NCI-H2107 treated with DMSO at 0.1 percent for 48 hours (cell line): ENCODE results near the gene EBF3.
"Not testable (repeated sequence)": the region's sequence is repeated elsewhere in the genome, so short reads cannot be mapped to it uniquely, and the experiment has no call there.

Experiments used
- DNase-seq: peaks from one replicate; lab custom pipeline; 2025; ENCODE audit not compliant: unreplicated experiment; lab: John Stamatoyannopoulos, UW

The EBF3 gene

DNA sequence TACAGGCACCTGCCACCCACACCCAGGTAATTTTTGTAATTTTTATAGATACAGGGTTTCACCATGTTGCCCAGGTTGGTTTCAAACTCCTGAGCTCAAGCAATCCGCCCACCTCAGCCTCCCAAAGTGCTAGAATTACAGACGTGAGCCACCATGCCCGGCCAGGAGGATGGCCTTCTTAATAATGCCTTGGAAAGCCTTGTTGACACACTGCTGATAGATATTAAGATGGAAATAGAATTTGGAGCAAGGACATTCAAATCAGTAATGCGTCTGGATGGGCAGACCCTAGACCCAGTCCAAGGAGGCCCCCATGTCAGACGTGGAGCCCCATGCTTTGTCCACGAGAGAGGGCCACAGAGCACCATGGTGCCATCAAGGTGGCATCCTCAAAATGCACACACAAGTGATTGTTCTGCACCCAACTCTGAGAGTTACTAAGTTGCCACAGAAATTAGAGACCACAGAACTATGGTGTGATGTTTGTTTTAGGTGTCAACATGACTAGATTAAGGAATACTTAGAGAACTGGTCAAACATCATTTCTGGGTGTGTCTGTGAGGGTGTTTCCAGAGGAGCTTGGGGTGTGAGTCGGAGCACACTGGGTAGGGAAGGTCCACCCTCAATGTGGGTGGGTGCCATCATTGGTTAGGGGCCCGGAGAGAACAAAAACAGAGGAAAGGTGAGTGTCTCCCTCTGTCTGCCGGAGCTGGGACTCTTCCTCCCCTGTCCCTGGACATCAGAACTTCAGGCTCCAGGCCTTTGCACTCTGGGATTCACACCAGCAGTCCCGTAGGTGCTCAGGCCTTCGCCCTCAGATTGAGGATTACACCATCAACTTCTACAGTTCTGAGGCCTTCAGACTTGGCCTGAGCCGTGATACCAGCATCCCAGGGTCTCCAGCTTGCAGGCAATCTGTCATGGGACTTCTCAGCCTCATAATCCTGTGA lies 34.5 kb downstream of the EBF3 start:
- DNase-seq = no peak

DNA sequence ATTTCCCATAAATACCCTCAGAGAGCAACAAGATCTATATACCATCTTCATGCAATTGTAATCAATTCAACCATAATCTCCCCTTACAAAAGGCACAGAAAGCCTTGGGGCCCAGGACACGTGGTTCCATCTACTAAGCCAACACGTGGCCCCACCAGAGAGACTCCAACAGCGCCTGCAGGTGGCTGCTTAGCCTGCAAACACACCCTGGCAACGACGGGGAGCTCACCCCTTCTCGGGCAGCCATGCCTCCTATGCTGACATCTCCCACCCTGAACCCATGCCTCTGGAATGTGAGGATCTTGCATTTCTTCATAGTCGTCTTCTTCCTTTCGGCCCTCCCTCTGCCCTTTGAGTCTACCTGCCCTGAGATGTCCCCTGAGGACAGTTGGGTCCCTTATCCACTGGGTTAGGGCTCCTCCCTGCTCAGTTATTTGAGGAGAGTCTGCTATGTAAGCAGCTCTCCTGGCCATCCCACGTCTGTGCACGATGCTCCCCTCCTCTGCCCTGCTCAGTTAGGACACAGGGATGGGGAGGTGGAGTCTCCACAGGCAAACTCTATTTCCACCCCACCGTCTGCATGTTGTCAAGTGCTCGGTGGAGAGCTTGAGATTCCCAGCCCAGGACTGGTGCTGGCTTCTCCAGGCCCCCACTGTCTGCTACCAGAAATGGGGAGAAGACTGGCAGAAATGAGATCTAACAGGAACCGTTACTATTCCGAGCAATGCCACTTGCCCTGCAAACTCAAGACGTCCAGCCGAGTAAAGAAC lies 36.5 kb downstream of the EBF3 start:
- DNase-seq = no peak

DNA sequence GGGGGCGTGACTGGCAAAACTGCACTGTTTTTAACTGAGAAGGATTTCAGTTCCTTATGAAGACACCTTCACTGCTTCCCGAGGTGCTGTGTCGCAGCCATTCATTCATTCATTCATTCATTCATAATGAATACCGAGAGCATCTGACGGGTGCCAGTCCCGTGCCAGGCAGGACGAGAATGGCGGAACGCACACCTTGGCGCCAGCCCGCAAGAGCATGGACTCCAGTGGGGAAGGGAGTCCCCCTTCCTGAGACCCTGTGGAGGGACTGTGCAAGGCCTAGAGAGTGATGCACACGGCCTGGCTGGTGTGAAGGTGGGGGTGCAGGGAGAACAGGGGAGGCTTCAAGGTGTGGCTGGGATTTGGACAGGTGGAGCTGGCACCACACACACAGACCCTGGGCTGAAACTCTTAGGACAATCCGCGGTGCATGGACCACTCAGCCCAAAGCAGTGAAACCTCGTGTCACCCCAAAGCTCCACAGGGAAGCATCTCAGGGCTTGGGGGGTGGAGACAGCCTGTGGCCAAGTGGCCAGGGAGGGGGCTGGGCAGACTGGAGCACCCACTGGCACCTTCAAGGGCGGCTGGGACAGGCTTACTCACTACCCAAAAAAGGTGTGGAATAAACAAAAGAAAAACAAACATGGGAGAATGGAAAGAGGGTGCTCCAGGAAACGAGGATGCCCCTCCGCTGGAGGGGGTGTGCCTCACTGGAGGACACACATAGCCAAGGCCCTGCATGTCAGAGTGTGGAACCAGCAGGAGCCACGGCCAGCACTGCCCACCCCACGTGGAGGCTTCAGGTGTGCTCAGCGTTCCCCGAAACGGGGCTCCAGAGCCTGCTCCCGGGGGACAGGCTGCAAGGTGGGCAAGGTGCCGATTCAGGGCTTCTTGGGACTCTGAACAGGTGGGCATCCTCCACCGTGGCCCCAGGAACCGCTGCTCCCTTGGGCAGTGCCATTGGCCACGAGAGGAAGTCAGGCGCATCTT lies 37.7 kb downstream of the EBF3 start:
- no peak for DNase-seq

DNA sequence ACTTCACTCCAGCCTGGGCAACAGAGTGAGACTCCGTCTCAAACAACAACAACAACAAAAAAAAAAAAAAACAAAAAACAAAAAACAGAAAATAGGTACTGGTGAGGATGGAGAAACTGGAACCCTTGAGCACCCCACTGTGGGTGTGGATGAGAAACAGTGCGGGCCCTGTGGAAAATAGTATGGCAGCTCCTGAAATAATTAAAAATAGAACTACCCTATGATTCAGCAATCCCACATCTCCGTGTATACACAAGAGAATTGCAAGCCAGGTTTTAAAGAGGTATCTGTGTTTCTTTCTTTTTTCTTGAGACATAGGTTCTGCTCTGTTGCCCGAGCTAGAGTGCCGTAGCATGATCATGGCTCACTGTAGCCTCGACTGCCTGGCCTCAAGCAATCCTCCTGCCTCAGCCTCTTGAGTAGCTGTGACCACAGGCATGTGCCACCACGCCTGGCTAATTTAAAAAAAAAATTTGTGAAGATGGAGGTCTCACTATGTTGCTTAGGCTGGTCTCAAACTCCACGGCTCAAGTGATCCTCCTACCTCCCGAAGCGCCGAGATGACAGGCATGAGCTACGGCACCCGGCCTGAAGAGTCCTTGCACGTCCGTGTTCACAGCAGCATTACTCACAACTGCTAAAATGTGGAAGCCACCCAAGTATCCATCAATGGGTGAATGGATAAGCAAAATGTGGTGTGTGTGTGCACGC lies 39.5 kb downstream of the EBF3 start:
- no peak for DNase-seq

DNA sequence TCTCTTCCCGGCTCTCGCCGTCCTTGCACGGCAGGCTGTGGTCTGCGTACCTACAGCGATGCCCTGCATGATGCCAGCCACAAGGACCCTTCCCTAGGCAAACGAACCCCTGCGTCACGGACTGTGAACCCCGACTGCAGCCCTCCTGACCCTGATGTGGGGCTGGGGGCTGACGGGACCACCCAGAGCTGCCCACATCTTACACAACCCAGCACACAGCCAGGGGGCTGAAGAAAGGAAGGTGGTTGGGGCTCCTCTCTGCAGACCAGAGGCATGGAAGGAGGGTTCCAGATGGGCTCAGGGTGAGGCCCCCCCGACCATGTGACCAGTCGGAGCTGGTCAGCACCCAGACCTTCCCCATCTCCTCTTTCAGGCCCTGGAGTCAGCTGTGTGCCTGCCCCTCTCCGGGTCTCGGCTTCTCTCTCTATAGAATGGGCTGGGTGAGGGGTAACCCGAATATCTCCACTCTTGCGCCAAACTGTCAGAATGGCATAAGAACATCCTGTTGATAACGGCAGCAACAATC lies 41.4 kb downstream of the EBF3 start:
- no peak for DNase-seq

DNA sequence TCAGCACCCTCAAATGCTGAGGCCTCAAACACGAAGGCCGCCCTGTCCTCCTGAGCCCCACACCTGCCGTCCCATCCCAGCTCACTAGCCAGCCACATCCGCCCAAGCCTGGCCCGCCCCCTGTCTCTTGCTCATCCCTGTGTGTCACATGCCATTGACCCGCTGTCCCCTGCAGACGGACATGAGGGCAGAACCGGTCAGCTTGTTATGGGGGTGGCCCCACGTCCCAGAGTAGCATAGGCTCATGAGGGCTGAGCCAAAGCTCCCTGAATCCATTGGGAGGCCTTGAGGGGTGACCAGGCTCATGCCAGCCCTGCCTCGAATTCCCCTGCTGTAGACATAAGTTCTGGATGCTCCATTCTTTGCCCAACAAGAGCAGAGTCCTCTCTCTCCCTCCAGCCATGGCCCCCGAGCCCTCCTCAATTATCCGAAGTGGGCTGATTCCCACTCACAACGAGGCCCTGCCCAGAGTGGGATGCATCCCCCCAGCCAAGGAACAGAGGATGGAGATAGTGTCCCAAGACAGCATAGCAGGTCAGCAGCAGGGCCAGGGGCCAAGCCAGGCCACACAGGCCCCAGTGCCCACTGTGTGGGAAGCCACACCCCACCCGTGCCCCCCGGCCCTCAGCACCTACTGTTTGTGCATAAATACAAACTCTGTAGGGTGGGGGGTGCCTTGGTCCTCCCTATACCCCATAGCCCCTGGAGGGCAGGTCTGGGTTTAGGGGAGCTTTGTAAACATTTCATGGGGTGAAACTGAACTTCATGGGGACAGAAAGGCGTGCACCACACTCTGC lies 42.1 kb downstream of the EBF3 start:
- no peak for DNase-seq

DNA sequence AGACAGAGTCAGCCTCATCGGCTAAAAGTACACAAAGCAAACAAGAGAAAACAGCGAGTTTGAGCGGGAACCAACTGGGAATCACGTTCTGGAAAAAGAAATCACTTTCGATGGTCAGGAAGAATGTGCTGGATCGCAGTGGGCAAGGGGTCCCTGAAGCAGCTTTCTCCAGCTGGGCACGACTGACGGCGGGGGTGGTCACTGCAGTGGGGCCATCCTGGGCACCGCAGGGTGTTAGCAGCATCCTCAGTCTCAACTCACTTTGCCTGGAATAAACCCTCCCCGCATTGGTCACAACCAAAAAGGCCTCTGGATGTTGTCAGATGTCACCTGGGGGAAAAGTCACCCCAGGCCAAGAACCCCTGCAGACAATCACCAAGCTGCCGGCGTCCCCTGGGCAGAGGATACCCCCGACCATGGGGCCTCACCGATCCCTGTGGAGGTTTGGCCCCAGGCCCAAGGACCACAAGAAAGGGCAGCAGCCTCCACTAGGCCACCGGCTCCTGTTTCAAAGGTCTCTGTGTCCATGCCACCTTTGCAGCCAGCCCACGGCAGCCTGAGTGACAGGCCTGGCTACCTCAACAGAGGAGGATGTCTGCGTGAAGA lies 42.9 kb downstream of the EBF3 start:
- no peak for DNase-seq

DNA sequence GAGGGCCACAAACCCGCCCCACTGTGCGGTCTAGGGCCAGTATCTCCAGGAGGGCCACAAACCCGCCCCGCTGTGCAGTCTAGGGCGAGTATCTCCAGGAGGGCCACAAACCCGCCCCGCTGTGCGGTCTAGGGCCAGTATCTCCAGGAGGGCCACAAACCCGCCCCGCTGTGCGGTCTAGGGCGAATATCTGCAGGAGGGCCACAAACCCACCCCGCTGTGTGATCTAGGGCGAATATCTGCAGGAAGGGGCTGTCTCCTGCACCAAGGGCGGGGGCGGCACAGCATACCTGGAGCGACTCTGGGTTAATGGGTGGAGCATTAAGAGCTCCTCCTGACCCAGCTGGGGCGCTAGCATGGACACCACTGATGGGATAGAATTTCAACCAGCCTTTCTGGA lies 43.9 kb downstream of the EBF3 start:
- not testable (repeated sequence) for DNase-seq

DNA sequence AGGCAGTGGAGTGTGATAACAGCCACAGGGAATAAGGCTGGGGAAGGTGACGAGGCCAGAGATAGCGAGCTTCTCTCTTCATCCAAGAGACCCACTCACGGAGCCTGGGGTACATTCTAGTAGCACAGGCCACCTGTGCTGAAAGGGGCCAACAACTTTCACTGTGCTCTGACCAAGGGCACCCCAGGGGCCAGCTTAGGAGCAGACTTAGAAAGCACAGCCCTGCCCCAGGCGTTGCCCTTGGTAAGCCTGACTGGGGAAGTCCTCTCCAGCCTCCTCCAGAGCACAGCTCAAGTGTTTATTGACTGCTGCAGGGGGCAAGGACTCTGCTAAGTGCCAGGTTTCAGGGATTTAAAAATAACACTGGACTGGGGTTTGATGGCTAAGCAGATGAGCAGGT lies 44.7 kb downstream of the EBF3 start:
- DNase-seq = no peak

DNA sequence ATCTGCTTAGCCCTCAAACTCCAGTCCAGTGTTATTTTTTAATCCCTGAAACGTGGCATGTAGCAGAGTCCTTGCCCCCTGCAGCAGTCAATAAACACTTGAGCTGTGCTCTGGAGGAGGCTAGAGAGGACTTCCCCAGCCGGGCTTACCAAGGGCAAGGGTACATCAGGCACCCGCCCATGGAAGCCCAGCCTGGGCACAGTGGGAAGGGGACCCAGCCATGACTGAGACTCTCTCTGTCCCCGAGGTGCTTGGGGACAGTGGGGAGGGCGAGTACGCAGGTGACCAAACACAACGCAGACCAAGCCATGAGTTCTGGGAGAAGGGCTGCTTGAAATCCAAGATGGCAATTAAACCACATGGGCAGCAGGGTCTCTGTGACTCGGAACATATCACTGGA lies 45.2 kb downstream of the EBF3 start:
- DNase-seq = no peak

DNA sequence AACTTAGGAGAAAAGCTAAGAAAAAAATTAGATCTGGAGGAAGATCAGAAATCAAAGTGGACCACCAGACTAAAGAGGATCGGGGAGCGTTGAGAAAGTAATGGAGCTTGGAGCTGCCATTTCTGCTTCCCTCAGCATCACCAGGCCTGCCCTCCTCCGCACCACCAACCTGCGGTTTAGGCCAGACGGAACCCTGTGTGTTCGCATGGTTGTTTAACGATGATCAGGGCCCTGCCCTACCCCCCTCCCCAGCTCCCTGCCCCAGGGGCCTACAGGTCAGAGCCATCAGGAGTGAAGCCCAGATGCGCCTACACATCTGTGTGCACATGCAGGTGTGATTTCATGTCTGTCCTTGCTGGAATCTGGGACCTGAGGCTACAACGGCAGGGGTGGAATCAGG lies 45.7 kb downstream of the EBF3 start:
- no peak for DNase-seq

DNA sequence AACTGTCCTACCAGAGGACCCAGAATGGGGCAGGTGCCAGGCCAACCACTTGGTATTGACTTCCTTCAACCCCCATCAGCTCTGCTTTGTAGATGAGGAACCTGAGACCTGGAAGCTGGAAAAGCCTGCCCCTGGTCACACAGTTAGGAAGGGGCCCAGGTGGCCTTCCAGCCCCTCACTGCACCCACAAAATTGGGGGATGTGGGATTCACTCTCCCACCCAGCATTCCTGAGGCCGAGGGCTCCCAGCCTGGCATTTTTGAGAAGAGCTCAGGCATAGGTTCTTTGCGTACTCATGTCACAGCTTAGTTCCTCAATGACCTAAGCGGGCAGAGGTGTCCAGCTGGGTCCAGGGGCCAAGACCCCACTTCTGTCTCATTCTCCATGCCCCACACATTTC lies 46.1 kb downstream of the EBF3 start:
- no peak for DNase-seq

DNA sequence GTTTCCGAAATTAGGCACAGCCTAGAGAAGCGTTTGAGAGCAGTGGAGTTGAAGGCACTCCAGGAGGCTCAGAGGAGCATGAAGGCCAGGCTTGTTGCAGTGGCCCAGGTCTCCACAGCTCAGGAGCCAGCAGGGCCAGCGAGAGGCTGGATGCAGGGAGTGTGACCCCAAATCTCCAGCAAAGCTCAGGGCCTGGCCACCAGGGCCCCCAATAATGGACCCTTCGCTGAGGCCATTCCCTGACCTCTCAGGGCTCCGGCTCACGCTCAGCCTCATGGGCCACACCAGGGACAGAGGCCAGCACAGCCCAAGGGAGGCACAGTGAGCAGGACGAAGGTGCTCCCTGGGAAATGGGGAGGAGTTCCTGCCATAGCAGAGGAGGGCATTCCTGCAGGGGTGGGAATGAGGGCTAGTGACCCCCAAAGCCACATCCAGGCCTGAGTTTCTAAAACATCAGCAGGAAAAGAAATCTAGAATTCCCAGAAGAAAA lies 47.5 kb downstream of the EBF3 start:
- no peak for DNase-seq

DNA sequence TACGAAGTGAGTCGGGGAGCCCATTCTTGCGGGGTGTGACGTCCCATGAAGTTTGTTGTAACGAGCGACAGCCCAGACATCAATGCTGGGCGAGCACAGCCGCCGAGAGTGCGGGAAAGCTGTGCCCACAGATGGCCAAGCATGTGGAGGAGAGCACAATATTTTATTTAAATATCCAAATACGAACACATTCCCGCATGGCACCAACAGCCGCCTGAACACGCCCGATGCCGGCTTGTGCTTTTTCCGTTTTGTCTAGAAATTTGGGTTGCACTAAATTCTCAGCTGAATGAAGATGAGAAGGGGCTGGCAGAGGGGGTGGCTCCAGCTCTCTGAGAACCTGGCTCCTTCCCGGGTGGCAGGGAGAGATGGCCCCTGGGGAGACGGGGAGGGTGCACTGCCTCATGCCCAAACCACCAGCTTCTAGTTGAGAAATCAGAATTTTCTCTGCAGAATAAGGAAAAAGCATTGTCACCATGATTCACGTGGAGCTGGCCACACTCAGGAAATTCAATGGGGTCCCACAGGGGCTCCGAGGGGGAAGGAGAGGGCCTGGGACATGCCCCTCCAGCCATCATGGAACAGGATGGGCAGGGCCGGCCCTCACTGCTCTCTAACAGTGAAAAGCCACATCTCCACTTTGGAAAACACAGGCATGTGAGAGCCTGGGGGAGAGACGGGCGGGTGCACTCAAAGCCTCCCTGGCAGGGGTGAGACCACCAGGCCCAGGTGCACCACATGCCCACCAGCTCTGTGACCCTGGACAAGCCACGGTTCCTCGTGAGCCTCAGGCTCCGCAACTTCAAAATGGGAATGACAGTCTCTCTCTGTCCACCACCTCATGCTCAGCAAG lies 48.3 kb downstream of the EBF3 start:
- DNase-seq = no peak

DNA sequence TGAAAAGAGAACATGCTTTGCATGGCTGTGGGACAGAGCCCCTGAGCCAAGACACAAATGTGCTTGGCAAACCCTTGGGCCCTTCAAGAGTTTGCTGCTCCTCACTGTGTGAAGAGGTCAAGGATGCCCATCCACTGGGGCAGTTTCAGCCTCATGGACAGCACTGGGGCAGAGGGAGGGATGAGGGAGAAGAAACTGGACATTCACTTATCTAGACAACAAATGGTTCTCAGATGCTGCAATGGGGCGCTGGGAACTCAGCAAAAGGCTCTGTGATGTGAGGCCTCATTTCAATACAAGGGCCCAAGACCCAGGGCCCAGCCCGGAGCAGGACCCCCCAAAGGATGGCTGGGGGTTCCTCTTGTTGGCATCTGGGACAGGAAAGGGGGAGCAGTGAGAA lies 49.1 kb downstream of the EBF3 start:
- no peak for DNase-seq

DNA sequence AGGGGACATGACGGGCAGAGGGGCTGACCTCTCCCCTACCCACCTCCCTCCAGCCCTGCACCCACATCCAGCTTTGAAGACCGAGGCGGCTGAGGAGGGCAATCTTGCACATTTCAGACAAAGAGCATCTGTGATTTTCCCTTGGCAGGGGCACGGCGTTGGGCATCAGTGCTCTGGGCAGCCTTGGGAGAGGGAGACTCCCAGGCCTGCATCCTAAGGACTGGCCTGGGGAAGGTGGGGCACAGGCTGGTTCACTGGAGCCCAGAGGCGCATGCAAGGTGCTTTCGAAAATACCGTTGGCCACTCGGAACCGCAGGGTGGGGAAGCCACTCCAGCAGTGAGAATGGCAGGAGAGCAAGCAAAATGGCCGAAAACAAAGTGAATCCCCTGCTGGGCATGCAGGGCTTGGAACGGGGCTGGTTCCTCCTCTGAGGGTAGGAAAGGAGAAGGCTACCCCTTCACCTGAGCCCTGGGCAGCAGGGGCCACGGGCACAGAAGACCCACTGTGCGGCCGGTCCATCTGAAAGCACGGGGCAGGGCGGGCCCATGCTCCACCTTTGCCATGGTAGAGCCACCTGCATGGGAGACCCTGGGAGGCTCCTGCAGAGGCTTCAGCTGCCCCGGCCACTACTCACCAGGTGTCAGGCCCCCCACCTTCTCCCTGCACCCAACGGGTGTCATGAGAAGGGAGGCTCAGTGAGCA lies 49.8 kb downstream of the EBF3 start:
- DNase-seq = no peak

DNA sequence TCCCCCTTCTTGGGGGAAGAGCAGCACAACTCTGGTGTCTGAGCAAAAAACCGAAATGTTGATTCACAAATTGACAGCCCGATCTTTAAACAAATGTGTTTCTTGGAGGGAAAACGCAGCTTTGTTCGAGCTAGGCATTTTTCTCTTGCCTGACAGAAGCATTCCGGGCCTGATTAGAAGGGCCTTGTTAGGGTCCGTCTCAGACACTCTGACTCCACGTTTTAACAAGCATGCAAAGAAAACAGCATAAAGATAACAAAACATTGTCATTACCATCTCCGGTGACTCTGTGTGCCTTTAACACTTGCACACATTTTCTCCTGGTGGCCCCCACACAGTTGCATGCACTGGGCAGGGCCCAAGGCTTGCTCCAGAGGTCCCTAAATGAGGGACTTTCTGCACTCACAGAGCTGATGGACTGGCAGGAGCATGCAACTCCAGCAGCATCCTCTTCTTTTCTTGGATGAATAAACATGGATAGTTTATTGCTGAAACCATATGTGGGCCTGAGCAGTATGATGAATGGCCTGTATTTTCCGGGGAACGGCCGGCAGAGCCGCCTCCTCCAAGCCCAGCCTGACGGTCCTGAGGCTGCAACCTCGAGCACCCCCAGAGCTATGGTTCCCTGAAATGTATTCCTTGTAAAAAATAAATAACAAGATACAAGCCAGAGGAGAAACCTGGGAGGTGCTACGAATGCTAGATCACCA lies 50.9 kb downstream of the EBF3 start:
- DNase-seq = no peak
